NCI-H2107 treated with DMSO at 0.1 percent for 48 hours (cell line): ENCODE measurements around the gene NDUFS6.

Experiments
- DNase-seq: peaks from one replicate; lab custom pipeline; 2025; ENCODE audit not compliant: unreplicated experiment; lab: John Stamatoyannopoulos, UW

NDUFS6 gene

DNA sequence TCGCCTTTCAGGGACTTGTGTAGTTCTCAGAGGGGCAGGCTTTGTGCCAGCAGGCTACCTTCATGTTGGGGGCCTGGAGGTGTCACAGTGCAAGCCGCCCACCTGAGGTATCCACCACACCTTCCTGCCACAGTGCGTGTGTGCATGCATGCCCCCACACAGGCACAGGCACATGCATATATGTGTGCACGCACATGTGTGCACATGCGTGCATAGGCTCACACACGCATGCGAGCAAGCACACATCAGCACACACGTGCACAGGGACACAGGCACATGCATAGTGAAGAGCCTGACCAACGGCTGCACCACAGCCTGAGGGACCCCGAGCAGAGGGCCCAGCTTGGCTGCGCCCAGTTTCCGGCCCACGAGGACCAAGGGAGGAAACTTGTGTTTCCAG is 45.4 kb downstream of the NDUFS6 start:
- DNase-seq = no peak

- no peak for DNase-seq
These were observed 45.8 kb downstream of the NDUFS6 start for GRCh38 chr5:1847056-1847455.

DNA sequence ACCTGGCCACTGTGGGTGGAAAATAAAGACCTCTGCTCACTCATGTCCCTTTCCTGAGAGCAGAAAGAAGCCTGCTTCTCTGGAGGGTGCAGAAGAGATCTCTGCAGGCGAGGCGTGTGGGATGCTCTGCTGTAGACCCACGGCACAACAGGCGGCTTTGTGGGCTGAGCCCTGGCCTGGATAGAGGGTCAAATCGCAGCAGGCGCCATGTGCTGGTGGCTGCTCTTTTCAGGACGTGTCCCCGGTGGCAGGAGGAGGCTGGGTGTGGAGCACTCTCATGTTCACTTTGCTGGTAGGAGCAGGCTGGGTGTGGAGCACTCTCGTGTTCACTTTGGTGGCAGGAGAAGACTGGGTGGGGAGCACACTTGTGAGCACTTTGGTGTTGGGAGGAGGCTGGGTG is 46.4 kb downstream of the NDUFS6 start:
- DNase-seq = no peak

DNA sequence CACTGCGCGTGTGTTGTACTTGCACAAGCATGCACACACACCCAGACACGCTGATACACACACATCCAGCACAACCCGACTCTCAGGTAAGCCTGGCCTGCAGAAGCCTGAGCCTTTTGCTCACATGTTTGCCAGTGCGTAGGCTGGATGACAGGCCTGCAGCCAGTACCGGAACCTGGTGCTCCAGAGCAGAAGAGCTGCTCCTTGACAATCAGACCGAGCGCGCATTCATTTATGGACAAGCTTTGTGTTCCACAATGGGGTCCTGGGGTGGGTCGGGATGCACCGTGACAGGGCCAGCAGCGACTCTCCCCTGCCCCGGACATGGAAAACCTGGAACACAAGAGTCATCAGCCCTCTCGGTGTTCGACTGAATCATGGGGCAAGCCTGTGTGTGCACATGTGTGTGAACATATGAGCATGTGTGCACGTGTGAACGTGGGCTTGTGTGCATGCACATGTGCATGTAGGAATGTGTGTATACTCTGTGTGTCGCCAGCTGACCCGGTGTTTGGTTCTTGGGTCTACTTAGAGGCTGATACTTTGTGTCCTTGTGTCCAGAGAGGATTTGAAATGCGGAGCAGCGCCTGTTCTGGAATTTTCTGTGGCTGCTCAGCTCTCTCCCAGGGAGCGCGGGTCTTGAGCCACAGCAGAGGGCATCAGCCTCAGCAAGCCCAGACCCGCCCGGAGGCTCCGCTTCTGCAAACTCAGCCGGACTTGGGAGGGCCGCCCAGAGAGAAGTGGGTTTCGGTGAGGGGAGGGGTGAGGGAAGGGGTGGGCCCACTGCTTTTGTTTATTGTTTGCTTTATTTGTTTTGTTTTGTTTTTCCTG is 49.3 kb downstream of the NDUFS6 start:
- DNase-seq = no peak

- no peak for DNase-seq
These were observed 50.2 kb downstream of the NDUFS6 start for GRCh38 chr5:1851290-1851934.

- no peak for DNase-seq
These were observed 51.2 kb downstream of the NDUFS6 start for GRCh38 chr5:1852324-1852947.

DNA sequence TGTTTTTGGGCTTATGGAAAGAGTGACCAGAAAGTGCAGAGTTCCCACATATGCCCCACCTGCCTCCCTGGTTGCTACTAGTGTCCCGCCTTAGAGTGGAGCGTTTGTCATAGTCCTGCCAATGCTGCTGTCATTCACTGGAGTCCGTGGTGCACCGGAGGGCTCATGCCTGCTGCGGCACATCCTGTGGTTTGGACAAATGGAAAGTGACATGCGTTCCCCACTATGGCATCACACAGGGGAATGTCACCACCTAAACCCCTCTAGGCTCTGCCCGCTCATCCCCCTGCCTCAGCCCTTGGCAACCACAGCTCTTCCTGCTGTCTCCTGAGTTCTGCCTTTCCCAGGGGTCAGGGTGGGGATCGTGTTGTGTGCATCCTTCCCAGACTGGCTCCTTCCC is 52.3 kb downstream of the NDUFS6 start:
- DNase-seq = no peak

- DNase-seq = no peak
These were observed 53.9 kb downstream of the NDUFS6 start for GRCh38 chr5:1855075-1855474.

DNA sequence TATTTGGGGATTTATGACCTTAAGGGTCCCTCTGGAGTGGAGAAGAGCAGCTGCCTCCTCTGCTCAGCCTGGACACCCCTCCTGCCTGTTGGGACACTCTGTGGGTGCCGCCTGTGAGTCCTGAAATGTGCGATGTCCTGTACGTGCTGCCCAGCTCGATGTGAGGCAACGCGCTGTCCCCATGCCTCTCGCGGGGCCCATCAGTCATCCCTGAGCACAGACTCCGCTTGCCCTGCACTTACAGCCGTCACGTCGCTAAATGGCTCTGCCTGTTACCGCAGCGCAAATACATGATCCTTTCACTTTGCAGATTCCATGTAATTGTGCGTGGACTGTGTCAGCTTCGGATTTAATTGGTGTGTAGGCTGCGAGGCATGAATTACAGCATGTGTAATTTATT is 54.4 kb downstream of the NDUFS6 start:
- DNase-seq = no peak

GRCh38 chr5:1856596-1857255 is 55.5 kb downstream of the NDUFS6 start:
- DNase-seq = no peak

DNA sequence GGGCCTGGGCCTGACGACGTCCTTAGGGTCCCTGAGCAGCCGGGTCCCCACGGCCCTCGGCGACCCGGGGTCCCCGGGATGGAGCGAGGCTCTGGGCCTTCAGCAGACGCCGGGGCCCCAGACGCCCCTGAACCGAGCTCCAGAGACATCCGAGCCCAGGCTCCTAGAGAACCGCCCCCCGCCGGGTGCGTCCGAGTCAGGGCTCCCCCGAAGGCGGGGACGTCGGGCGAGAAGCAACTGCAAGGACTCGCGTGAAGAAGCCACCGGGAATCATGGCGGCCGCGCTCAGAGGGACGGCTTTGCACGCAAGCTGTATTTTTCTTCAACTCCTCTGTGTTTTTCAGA is 56.0 kb downstream of the NDUFS6 start:
- DNase-seq = no peak

DNA sequence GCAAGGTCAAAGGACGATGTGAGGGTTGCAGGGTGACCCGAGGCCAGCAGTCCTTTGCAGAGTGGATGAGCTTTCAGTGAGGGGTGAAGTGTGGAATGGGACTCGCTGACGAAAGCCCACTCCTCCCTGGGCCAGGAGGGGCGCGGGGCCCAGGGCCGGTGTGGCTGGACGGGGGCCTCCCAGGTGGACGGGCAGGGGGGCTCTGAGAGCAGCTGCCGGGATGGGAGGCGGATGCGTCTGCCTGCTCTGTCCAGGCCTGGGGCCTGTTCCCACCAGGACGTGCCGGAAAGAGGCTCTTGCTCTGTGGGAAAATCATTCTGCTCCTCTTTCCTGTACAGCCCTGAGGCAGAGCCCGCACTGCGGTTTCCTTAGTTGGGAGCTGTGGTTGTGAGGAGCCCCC is 57.2 kb downstream of the NDUFS6 start:
- DNase-seq = no peak

- no peak for DNase-seq
These were observed 57.9 kb downstream of the NDUFS6 start for GRCh38 chr5:1859099-1859498.

DNA sequence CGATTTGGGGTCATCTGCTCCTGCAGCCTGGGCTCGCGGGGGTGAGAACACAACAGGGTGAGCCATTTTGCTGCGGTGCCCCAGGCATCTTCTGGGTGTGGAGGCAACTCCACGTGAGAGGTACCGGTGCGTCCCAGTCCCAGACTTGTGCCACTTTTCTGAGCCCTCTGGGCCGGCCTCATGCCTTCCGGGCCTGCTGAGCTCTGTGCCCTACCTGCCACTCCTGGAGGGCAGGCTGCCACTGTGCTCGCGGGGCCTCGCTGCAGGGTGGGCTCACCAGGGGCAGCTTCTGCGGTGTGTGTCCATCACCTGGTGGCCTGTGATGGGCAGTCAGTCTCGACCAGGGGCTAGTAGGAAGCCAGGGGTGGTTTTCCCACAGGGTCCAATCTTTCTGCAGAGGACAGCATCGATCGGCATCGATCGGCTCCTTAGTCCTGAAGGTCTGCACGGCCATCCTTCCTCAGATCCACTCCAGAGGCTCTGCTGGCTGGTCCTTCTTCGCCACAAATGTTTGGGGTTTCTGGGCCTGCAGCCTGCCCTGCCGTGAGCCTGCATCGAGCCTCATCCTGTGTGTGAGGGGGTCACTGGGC is 58.9 kb downstream of the NDUFS6 start:
- DNase-seq = no peak

GRCh38 chr5:1860949-1861348 is 59.7 kb downstream of the NDUFS6 start:
- no peak for DNase-seq

DNA sequence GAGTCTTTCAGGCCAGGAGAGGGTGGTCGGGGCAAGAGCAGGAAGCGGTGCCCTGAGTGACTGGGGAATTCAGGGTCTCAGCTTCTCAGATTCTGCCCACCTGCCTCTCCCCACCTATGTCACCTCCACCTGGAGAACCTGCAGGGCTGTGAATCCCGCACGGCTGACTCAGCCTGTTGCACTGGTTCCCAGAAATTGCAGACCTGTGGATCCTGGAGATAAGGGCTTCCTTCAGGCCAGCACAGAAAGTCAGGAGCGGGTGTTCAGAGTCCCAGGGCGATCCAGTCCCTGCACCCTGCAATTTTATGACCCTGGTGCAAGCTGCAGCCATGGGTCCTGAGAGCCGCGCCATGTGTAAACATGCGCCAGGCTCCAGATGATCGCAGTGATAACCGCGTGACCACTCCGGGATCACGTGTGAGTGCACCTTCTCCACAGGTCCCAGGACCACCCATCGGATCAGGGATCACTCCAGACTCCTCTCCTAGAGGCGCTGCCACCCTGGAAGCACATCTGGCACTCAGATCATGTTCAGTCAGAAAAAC is 63.8 kb downstream of the NDUFS6 start:
- DNase-seq = no peak

- no peak for DNase-seq
These were observed 64.3 kb downstream of the NDUFS6 start for GRCh38 chr5:1865486-1865885.
